Gastroesophageal sphincter (tissue), 3 donors: ENCODE results near the gene CPA5.

Experiments used
- POLR2A ChIP-seq, 2 donors: fragments of 450-650 bp; IDR thresholded peaks; one replicate each; pipeline ENCODE4 v1.6.1; 2017; ENCODE audit warnings: antibody characterized with exemption in 2 of 2, mild to moderate bottlenecking in 2 of 2, moderate library complexity in 1 of 2
- TF ChIP-seq, protein P1 (sequence below), 4 experiments: fragments of 200-600 bp in 2 of 4; fragments of 450-650 bp in 2 of 4; sonication (generic) in 1 of 4; IDR thresholded peaks; one replicate each; pipeline ENCODE4 v1.5.1; 2017 to 2019; ENCODE audit warnings: antibody characterized with exemption in 4 of 4, mild to moderate bottlenecking in 2 of 4, moderate library complexity in 2 of 4

DNA sequence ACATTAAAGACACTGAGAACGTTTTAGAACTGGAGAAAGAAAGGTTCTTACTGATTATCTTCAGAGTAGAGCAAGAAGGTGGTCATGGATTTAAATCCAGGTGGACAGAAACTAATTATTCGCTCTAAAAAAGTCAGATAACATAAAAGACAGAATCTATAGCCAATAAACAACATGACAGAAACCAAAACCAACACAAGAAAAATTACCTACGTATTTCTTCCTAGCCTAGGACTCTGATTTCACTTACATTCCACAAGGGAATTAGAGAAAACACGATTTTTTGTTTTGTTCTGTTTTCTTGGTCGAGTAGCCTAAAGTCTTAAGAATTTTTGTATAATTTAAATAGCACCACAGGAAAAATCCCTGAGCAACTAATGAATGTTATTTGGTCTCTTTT, 50.8 kb downstream of the CPA5 start:
- no peak for TF ChIP-seq POLR2A (IDR thresholded peaks at IDR 0.05)
- TF ChIP-seq, protein P1, sequence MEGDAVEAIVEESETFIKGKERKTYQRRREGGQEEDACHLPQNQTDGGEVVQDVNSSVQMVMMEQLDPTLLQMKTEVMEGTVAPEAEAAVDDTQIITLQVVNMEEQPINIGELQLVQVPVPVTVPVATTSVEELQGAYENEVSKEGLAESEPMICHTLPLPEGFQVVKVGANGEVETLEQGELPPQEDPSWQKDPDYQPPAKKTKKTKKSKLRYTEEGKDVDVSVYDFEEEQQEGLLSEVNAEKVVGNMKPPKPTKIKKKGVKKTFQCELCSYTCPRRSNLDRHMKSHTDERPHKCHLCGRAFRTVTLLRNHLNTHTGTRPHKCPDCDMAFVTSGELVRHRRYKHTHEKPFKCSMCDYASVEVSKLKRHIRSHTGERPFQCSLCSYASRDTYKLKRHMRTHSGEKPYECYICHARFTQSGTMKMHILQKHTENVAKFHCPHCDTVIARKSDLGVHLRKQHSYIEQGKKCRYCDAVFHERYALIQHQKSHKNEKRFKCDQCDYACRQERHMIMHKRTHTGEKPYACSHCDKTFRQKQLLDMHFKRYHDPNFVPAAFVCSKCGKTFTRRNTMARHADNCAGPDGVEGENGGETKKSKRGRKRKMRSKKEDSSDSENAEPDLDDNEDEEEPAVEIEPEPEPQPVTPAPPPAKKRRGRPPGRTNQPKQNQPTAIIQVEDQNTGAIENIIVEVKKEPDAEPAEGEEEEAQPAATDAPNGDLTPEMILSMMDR (IDR thresholded peaks at IDR 0.05): no peak
